GM20000 (cell line): ENCODE data around the gene RBM20.

ENCODE experiments used
- DNase-seq: peaks from one replicate; pipeline ENCODE4 v3.0.0; 2012; ENCODE audit warnings: low spot score
- CTCF ChIP-seq: IDR thresholded peaks from 2 replicates; pipeline ENCODE4 v1.5.1; 2012; ENCODE audit warnings: mild to moderate bottlenecking, control low read depth; ENCODE audit errors: extremely low read depth, missing control alignments

Gene RBM20

GRCh38 chr10:110851020-110851612 lies 207.0 kb downstream of the RBM20 start:
- TF ChIP-seq CTCF: no peak
- no peak for DNase-seq

DNA sequence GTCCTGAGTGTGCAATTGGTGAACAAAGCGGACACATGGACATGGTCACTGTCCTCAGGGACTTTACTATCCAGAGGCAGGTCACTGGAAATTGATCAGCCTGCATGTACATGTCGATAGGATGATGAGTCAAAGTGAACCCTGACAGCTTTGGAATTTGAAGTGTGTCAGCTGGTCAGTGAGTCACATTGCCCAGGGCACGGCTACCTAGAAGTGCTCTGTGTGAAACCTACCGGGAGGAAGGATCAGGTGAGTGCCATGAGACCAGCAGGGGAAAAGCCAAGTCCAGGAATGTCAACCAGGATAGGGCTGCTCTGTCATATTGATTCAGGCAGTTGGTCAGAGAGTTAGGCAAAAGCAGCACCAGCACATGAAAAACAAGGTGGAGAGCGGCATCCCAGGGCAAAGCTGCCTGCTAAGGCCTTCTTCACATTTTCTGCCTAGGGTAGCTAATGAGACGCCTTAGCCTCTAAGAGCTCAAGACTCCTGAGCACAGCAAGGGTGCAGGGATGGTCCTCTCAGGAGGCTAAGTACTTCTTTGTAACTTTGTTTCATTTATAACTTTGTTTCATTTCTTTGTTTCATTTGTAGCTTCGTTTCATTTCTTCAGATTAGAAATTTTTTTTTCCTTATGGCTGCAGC lies 208.2 kb downstream of the RBM20 start:
- DNase-seq: no peak
- TF ChIP-seq CTCF: no peak

DNA sequence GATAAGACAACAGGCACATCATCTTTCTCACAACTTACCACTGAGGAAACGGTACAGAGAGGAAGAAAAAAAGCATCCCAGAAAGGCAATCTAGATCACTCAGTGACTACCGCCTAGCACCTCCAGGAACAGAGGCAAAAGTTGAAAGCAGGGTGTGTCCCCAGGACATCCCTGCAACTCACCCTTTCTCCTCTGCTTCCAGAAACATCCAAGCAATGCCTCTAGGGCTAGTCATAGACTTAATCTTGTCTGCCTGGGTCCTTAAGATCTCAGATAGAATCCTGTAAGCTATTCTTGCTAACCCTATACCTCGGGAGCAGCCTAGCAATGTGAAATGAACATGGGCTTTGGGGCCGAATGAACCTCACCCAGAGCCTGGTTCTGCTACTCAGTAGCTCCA lies 208.8 kb downstream of the RBM20 start:
- no peak for TF ChIP-seq CTCF
- no peak for DNase-seq

DNA sequence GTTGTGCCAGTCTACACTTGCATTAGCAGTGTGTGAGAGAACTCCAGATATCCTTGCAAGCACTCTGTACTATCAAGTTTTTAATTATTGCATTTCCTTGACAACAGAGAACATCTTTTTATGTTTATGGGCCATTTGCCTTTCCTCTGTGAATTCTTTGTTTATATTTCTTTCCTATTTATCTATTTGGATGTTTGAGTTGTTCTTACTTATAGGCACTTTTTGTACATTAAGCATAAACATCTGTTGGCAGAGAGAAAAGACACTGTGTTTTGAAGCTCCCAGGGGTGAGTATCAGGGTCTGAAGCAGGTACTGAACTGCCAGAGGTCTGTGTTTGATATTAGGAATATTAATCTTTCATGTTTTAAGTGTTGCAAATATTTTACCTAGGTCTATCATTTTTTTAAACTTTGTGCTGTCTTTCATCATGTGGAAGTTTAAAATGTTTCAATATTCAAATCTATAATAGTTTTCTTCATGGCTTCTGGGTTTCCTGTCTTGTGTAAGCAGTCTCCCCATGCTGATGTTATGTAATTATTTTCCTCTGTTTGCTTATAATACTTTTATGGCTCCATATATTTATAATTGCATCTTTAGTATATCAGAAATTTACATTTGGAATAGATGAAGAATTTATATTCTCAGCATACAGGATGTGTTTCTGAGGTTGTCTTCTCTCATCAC lies 209.9 kb downstream of the RBM20 start:
- DNase-seq: no peak
- no peak for TF ChIP-seq CTCF

DNA sequence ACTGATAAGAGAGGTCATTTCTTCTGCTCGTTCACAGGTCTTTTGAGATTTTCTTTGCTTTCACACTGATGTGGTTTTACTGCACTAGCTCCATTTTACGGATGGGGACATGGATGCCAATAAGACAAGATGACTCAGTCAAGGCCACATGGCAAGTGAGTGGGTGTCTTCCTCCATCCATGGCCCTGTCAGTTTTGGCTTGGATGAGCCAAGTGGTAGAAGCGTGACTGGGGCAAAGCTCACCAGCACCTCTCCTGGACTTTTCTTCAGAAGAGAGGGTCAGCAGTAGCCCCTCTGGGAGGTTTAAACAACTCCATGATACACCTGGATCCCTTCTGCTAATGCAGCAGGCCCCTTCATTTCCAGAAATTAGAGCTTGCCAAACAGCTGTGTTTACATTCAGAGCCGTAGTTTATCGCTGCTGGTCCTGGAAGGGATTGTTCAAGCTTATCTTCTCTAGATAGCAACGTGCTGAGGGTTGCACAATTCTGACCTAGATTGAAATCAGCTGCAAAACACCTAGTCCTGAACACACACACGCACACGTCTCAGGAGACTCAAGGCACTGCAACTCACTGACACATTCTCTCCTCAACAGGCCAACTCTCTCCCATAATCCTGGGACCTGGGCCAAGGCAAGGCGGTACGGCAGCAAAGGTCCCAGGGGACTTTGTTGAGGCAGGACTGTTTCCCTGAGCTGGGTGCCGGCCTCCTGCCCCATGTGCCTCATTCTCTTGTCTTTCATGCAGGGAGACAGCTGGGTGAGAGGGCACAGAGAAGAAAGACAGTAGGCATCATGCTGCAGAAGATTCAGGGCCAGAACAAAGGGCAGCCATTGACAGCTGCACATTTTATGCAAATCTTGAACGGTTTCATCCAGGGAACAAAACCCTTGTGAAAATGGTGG lies 213.4 kb downstream of the RBM20 start:
- no peak for TF ChIP-seq CTCF
- DNase-seq: no peak

DNA sequence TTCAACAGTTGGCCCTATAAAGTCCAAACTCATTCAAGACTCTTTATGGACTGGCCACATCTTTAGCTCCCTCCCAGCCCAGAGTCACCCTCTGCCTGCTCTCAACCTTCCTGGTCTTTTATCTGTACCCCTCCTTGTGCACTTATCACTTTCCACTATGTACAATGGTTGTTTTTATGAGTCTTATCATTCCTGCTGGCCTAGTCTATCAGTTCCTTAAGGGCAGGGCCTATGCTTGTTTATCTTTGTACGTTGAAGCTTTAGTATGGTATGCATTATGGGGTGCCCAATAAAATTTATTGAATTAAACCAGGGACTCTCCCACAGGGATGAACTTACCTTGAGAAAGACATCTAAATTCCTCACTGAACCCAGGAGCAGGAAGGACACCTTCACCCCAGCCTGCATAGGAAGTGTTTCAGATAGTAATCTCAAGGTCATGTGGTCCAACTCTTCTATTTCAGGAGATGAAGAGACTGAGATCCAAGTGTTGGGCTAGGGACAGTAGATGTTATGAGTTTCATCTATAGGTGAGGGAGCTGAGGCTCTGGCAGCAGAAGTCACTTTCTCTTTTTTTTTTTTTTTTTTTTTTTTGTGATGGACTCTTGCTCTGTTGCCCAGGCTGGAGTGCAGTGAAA lies 214.3 kb downstream of the RBM20 start:
- no peak for TF ChIP-seq CTCF
- no peak for DNase-seq
